ACC112 (cell line): ENCODE data around the gene PLA2G12B.
"Not testable (repeated sequence)": the region's sequence is repeated elsewhere in the genome, so short reads cannot be mapped to it uniquely, and the experiment has no call there.

Experiments
- H2AFZ ChIP-seq: fragments of 200-600 bp; sonication (generic); one replicate; pipeline ENCODE4 v1.6.0; 2017; ENCODE audit warnings: antibody characterized with exemption, low read length; ENCODE audit not compliant: unreplicated experiment
- H3K27ac ChIP-seq: fragments of 200-600 bp; sonication (generic); 2 replicates; pipeline ENCODE4 v1.5.1; 2014; ENCODE audit warnings: low read depth, mild to moderate bottlenecking, antibody characterized with exemption, low read length, moderate library complexity
- H3K27me3 ChIP-seq: fragments of 200-600 bp; sonication (generic); 2 replicates; pipeline ENCODE4 v1.6.1; 2014; ENCODE audit warnings: mild to moderate bottlenecking, antibody characterized with exemption, low read length, moderate library complexity, mixed read lengths; ENCODE audit not compliant: insufficient read depth
- H3K36me3 ChIP-seq: fragments of 200-600 bp; sonication (generic); 2 replicates; pipeline ENCODE4 v1.6.1; 2016; ENCODE audit warnings: mild to moderate bottlenecking, antibody characterized with exemption, low read length, moderate library complexity, mixed read lengths; ENCODE audit not compliant: insufficient read depth
- H3K4me1 ChIP-seq: fragments of 200-600 bp; sonication (generic); one replicate; pipeline ENCODE4 v1.6.1; 2016; ENCODE audit warnings: low read length, mixed read lengths; ENCODE audit not compliant: insufficient read depth, unreplicated experiment, control insufficient read depth
- H3K4me3 ChIP-seq: fragments of 200-600 bp; sonication (generic); 2 replicates; pipeline ENCODE4 v1.5.1; 2014; ENCODE audit warnings: mild to moderate bottlenecking, low read depth, low read length
- H3K79me2 ChIP-seq: fragments of 200-600 bp; sonication (generic); one replicate; pipeline ENCODE4 v1.6.0; 2016; ENCODE audit warnings: low read length; ENCODE audit not compliant: control insufficient read depth, unreplicated experiment, insufficient read depth

PLA2G12B gene

GRCh38 chr10:72935361-72935760, 19.2 kb downstream of the PLA2G12B start:
- Histone ChIP-seq H2AFZ (no peak overlapping the region), H3K4me3 (no peak overlapping the region), H3K79me2 (no peaks in the 10 kb centered on the region), H3K36me3 (no peaks in the 10 kb centered on the region), H3K27me3 (no peaks in the 10 kb centered on the region), H3K27ac (no peak overlapping the region), H3K4me1 (peaks cover 10% of the 10 kb centered on the region)

GRCh38 chr10:72932259-72933015, 22.2 kb downstream of the PLA2G12B start:
- Histone ChIP-seq H3K4me1 (peaks cover 10% of the 10 kb centered on the region), H3K27ac (no peak overlapping the region), H3K79me2 (no peaks in the 10 kb centered on the region), H3K36me3 (no peaks in the 10 kb centered on the region), H2AFZ (no peak overlapping the region), H3K4me3 (no peak overlapping the region), H3K27me3 (no peaks in the 10 kb centered on the region)

- Histone ChIP-seq H3K79me2 (no peaks in the 10 kb centered on the region), H3K4me3 (no peak overlapping the region), H3K27me3 (no peaks in the 10 kb centered on the region), H3K27ac (no peak overlapping the region), H2AFZ (no peak overlapping the region), H3K36me3 (no peaks in the 10 kb centered on the region), H3K4me1 (peaks cover 6% of the 10 kb centered on the region)
These were observed 24.3 kb downstream of the PLA2G12B start for GRCh38 chr10:72930276-72930675.

GRCh38 chr10:72928798-72929197, 25.8 kb downstream of the PLA2G12B start:
- peaks cover 5% of the 10 kb centered on the region; the same call in 1 of the 2 replicates for H3K27me3 ChIP-seq
- no peaks in the 10 kb centered on the region for H3K4me1 ChIP-seq
- H3K27ac ChIP-seq: no peak overlapping the region
- no peaks in the 10 kb centered on the region for H3K79me2 ChIP-seq
- no peak overlapping the region for H2AFZ ChIP-seq
- no peak overlapping the region for H3K4me3 ChIP-seq
- no peaks in the 10 kb centered on the region for H3K36me3 ChIP-seq

- Histone ChIP-seq H3K4me3 (no peak overlapping the region), H3K27ac (no peak overlapping the region), H3K36me3 (no peaks in the 10 kb centered on the region), H3K4me1 (no peaks in the 10 kb centered on the region), H3K79me2 (no peaks in the 10 kb centered on the region), H3K27me3 (peaks cover 18% of the 10 kb centered on the region), H2AFZ (no peak overlapping the region)
These were observed 27.1 kb downstream of the PLA2G12B start for GRCh38 chr10:72927485-72927884.

- Histone ChIP-seq H3K27me3 (peaks cover 18% of the 10 kb centered on the region), H3K79me2 (no peaks in the 10 kb centered on the region), H3K27ac (no peak overlapping the region), H3K4me1 (no peaks in the 10 kb centered on the region), H2AFZ (no peak overlapping the region), H3K4me3 (no peak overlapping the region), H3K36me3 (no peaks in the 10 kb centered on the region)
These were observed 28.6 kb downstream of the PLA2G12B start for GRCh38 chr10:72925951-72926465.

- no peaks in the 10 kb centered on the region for H3K4me1 ChIP-seq
- H3K27me3 ChIP-seq: peaks cover 24% of the 10 kb centered on the region
- H2AFZ ChIP-seq: no peak overlapping the region
- H3K36me3 ChIP-seq: no peaks in the 10 kb centered on the region
- H3K27ac ChIP-seq: no peak overlapping the region
- no peaks in the 10 kb centered on the region for H3K79me2 ChIP-seq
- H3K4me3 ChIP-seq: no peak overlapping the region
These were observed 30.3 kb downstream of the PLA2G12B start for GRCh38 chr10:72924351-72924750.

- peaks cover 24% of the 10 kb centered on the region for H3K27me3 ChIP-seq
- H3K36me3 ChIP-seq, H2AFZ ChIP-seq, H3K4me1 ChIP-seq, H3K4me3 ChIP-seq, H3K79me2 ChIP-seq, H3K27ac ChIP-seq: not testable (repeated sequence)
These were observed 33.4 kb downstream of the PLA2G12B start for GRCh38 chr10:72921147-72921683.

- Histone ChIP-seq H3K27ac (no peak overlapping the region), H2AFZ (no peak overlapping the region), H3K27me3 (peaks cover 15% of the 10 kb centered on the region), H3K4me1 (no peaks in the 10 kb centered on the region), H3K79me2 (no peaks in the 10 kb centered on the region), H3K36me3 (no peaks in the 10 kb centered on the region), H3K4me3 (no peak overlapping the region)
These were observed 36.3 kb downstream of the PLA2G12B start for GRCh38 chr10:72918352-72918751.

- not testable (repeated sequence) for H3K27ac ChIP-seq, H3K4me3 ChIP-seq, H3K36me3 ChIP-seq, H3K79me2 ChIP-seq, H2AFZ ChIP-seq, H3K4me1 ChIP-seq, H3K27me3 ChIP-seq
These were observed 36.7 kb downstream of the PLA2G12B start for GRCh38 chr10:72917803-72918332.

- not testable (repeated sequence) for H3K4me3 ChIP-seq, H3K79me2 ChIP-seq, H3K27ac ChIP-seq, H2AFZ ChIP-seq, H3K27me3 ChIP-seq, H3K36me3 ChIP-seq, H3K4me1 ChIP-seq
These were observed 37.4 kb downstream of the PLA2G12B start for GRCh38 chr10:72917201-72917600.
